Activated T-helper 9 cell treated with anti-CD3 and anti-CD28 coated beads, Interleukin-2, amount 50 U/mL, for 16 hours (primary cell): ENCODE data around the gene HOXD8.

Experiments used
- DNase-seq: peaks from one replicate; pipeline ENCODE4 v3.0.0-alpha.2; 2020; ENCODE audit warnings: low read depth

The HOXD8 gene

DNA sequence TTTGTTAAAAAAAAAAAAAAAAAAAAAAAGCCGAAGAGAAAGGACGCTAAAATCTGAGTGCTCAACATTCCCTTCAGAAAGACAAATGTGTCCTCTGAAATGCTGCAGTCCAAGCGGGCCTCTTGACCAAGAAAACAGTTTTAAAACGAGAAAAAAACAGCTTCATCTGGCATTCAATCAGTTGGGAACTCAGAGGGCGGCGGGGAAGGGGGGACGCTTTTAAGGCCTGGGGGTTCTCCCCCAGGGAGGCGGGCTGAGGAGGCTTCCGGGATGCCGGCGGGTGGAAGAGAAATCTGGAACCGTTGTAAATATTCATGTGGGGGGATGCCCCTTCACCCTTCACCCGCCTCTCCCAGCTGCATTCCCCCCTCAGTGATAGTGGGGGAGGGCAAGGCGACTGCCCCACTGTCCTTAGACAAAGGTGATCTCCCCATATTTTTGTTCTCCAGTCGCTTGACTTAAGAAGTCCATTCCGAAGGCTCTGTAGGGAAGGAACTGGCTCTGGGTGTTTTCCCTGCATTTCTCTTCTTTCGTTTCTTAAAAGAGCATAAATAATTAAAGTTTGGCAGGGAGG, 25.7 kb upstream of the HOXD8 start:
- DNase-seq, result no peak

DNA sequence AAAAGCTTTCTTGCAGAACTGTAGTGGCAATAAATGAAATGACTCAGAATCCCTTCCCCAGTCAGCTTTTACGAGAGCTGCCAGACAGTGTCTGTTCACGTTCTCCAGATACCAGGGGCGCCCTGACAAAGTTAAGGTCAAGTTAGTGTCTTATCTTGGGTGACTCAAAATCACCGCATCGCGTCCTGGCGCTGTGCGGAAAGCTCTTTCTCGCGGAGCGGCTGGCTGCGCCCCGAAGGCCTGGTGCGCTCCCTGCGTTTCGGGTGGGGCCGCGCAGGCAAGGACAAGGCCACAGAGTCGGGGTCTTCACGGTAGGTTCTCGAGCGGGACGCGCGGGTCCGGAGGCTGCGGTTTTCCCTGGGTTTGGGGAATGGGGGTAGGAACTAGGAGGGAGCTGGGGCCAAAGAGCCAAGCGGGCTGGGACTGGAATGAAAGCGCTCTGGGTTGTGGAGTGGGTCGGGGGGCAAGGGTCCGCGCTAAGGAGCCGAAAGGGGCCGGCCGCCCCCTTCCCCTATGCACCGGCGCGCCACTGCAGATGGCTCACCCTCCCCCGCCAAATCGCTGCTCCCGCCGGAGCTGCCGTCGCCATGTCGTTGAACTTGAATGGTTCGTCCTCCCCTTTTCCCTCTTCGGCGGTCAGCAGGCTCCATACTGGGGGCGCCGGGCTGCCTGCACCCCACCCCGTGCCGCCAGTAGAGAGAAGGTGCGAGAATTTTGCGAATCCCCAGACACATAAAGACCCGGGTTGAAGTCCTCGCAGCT, 25.0 kb upstream of the HOXD8 start:
- no peak for DNase-seq

DNA sequence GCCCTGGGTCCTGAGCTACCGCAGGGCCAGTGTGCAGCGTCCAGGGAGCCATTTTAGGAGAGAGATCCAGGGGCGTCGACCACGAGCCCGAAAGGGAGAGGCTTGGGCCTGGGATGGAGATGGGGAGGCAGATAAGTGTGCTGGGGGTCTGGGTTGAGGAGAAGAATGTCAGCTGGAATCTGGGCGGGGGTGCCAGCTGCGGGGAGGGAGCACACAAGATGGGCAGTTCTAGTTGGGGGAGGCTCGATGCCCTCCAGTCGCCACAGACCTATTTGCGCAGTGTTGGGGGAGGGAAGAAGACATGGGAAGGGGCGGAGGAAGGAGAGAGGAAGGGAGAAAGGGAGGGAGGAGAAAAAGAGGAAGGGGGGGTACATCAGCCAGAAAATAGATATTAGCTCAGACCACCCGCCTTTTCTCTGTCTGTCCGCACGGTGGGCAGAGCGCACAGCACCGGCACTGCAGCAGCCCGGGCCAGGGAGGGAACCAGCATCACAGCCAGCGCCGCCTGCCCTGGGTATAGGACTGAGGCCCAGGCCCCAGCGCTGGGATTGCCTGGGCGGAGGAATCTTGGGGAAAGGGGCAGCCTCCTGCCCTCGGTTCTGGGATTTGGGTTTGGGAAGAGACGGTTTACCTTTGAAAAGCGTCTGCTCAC, 24.3 kb upstream of the HOXD8 start:
- no peak for DNase-seq

DNA sequence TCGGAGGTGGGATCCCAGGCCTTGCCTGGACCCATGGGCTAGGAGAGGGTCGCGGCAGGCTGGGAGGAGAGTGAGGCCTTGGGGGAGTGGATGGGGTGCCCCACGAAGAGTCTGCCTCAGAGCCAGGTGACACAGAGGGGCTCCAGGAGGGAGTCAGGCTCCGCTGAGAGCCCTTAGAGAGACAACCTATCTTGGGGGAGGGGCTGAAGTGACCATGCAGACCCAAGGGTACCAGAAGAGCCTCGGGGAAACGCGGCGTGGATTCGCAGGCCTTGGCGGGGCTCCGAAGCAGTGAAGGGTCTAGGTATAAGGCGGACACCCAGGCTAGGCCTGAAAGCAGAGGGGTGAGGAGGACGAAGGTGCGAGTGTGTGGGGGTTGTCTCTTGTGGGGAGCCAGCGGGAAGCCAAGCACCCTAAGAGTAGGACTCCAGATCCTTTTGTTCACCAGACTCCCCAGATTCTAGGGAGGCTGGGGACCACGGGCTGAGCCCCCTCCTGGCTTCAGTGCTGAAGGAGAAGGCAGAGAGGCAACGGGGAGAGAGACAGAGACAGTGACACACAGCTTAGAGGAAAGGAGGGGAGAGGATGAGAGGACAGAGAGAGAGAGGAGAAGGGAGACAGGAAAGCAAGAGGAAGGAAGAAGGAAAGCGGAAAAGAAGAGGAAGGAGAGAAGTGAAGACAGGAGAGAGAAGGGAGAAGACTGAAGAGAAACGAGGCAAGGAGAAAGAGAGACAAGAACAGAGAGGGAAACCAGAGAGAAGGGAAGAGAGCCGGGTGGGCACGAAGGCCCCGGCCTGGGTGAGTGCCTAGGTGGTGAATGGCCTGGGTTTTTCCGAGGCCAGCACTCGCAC, 23.6 kb upstream of the HOXD8 start:
- no peak for DNase-seq

DNA sequence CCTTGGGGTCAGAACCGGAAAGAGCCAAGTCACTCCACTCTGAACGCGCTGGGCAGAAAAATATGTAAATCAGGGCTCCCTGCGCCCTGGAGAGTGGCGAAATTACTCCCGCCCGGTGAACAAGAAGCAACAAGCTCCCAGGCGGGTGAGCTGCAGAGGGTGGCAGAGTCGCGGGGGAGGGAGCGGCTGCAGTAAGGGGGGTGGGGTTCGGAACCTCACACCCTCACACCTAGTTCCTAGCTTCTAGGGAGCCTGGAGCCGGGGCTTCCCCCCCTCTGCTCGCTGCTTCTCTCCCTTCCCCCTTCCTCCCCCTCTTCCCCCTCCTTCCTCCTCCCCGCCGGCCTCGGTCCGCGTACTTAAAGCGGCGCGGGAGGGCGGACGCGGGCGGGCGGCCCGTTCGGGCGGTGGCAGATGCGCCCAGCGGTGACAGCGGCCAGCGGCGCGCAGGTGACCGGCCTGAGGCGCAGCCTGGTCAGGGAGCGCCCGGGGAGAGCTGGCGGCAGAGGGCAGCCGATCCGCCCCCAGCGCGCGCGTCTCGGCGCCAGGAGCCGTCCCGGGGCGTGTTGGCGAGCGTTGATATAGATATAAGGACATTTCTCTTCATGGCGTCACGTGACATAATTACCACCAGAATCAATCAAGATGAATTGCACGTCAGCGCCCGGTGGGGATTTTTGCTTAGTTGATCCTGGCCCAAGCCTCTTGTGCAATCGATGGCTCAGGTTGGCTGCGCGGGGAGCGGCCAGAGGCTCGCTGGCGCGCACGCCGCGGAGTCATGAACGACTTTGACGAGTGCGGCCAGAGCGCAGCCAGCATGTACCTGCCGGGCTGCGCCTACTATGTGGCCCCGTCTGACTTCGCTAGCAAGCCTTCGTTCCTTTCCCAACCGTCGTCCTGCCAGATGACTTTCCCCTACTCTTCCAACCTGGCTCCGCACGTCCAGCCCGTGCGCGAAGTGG, 22.6 kb upstream of the HOXD8 start, which contains the start of gene HOXD11:
HOXD11 (plus strand) TSS at position 700 of the 959 bp plus-strand sequence; CDS start at position 776, 76 bp downstream.
- no peak for DNase-seq

DNA sequence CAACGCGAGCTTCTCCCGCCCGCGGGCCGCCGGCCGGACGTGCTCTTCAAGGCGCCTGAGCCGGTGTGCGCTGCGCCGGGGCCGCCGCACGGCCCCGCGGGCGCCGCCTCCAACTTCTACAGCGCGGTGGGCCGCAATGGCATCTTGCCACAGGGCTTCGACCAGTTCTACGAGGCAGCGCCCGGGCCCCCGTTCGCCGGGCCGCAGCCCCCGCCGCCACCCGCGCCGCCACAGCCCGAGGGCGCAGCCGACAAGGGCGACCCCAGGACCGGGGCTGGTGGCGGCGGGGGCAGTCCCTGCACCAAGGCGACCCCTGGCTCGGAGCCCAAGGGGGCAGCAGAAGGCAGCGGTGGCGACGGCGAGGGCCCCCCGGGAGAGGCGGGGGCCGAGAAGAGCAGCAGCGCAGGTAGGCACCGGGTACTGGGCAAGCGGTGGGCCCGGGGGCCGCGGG, 21.7 kb upstream of the HOXD8 start:
- no peak for DNase-seq

DNA sequence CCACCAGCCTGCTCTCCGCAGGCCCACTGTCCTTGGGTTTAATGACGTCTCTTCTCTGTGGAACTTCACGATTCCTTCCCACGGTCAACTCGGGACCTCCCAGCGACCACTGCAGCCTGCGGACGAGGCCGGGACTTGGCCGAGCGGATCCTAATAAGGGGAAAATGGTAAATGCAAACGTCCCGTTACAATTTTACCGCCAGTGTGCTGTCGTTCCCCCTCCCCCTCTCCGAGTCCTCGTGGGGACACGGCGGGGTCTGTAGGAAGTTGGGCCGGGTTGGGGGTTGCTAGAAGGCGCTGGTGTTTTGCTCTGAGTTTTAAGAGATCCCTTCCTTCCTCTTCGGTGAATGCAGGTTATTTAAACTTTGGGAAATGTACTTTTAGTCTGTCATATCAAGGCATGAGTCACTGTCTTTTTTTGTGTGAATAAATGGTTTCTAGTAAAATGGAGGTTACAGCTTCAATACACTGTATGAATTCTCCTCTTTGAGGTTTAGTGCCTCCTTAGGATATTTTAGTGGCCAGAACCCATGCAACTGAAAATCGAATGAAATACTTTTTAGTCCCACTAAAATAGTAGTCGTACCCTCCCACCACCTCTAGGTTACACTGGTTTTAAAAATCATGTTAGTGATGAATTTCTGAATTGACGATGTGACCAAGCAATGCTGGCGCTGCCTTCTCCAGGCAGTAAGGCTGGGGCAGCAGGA, 20.2 kb upstream of the HOXD8 start:
- DNase-seq, result no peak

DNA sequence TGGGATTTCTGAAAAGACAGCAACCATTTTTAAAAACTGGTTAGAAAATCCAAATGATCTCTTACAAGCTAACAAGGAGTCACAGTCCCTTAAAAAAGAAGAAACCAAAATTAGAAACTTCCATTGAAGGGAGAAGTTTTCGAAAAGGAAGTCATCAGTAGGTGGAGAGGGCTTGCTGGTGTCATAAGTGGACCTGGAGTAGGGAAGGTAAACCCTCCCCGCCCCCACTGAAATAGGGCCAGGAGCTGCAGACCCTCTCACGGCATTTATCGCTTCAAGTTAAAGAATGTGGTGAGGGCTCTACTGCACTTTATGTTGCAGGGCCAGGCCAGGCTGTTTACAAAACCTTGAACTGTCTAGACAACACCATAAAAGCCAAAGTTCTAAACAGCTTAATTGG, 19.6 kb upstream of the HOXD8 start:
- DNase-seq, result no peak

DNA sequence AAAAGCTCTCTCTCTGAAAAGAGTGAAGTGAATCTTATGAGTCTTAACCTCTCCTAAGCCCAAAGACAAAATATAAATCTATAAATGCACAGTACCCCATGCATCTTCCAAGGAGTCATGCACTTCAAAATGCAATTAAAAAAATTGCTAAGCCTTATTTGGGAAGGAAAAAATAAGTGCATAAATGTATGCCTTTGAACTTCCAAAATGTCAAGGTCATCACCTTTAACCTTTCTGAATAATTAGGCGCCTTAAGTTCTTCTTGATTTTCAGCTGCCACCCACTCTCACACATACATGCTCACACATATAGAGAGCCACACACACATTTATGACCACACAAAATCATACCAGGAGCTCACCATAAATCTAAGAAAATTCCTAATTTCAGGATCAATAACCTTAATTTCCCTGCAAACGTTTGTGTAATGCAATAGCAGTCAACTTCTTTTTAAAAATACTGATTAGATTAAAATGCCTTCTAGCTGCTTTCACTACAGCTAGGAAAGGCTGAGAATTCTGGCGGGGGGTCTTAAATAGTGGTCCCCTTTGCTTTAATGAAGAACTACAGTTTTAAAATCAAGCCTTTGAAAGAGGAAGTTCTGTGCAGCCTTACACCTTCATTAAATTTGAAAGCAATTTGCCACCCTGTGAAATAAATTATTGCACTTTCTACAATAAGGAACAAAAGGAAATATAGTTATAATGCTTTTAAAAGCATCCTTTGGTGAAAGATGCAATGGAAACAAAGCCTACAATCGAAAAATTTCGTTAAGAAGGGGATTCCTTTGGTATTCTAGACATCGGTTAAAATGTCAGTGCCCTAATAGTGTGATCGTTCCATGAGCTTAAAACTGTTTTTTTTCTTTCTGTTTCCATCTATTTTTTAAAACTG, 18.8 kb upstream of the HOXD8 start:
- DNase-seq, result no peak

DNA sequence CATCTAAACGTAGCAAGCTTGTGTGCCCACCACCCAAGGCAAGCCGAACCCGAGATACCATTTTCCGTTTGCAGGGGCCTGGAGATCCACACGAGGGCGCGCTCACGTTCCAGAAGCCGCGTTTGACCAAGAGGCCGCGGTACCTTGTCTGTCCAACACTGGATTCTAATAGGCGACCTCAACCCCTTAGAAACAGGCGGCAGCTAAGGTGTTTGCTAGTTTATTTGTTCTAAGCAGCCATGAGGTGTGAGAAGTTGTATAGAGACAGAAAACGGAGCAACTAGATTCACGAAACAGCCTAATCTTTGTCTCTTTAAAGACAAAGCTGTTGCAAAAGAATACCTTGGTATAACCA, 18.2 kb upstream of the HOXD8 start:
- DNase-seq, result no peak

DNA sequence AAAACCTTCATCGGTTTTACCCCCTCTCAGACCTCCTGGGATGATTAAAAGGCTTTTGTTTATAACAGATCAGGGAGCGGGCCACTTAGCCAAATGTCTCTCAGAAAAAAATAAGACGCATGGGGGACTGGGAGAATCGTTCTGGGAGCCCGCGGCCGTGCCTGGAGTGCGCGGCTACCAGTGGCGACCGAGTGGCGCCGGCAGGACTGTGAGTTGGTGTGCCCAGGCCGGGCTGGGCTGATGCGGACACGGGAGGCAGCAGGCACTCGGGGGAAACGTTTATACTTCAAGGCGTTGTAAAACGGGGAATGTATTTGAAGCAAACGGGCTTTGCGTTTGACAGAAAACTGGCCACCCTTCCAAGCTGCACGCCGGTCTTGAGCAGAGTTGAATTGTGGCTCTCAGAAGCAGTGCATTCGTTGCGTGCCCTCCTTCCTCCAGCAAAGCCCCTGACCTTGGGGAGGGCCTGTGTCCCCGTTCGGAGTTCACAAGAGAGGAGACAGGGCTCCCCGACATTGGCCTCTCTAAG, 17.6 kb upstream of the HOXD8 start:
- DNase-seq, result no peak

DNA sequence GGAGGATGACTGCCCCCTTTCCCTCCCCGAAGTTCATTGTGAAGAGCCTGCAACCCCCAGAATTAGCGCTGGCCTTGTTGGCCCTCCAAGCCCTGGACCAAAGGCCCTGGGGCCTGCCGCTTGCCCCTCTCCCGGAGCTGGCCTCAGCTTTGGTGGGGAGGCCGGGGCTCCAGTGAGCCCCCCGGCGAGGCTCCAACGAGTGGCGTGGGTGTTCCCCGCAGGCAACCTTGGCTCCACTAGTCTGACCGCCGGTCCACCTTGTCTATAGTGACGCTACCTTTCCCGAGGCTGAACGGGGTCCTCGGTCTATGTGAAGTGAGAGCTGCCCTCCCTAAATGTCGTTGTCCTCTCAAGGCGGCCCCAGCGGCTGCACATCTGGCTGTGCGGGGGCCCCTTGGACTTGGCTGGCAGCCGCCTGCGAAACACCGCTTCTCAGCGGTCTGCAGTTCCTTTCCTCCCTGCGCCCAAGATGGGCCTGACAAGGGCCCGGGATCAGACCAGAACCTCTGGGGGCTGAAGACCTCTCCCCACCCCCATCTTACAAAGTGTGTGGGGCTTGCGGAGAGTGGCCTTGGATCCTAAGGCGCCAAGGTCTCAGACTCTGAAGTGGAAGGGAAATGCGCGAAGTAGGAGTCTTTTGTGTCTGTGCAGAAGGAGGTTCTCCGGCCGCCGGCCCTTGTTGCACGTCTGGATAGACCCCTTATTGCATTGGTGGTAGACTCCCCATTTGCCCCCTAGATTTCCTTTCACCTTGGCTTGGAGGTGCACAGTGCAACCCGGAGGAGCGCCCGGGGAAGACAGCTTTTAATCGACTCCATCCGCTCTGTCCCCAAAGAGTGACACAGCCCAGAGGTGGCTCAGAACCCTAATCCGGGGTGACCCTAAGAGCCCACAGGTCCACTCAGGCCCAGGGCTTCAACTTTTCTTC, 16.9 kb upstream of the HOXD8 start:
- no peak for DNase-seq

DNA sequence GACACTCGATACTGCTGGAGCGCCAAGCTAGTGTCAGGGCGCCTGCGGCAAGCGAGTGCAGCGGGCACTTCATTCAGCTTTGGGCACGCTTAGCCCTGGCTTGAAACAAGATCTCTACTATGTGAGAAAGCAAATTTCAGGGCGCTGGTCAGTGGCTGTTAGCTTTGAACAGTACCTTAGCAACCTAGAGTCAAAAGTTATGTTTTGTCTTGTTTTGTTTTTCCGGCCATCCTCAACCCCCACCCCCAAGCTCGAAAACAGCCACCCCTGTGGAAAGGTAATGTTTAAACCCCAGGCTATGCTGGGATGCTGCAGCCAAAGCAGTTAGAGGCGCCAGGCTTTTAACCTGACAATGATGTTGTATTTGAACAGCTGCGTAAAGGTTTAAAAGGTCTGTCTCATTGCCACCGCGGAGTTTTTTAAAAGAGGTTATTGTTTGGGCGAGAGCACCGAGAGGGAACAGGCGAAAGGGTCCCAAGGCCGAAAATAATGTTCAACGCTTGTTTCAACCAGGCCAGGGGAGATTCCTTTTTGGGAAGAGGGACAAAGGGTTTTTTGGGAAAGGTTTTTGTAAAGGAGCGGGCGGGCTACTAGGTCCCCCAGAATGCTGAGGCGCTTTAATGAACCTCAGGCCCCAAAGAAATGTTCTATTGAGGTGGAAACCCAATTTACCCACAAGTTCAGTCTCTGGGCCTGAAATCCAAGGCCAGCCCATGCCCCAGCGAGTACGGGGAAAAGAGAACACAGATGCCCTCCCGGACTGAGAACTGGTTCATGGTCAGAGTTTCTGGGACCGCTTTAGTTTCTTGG, 15.2 kb upstream of the HOXD8 start:
- DNase-seq, result no peak

DNA sequence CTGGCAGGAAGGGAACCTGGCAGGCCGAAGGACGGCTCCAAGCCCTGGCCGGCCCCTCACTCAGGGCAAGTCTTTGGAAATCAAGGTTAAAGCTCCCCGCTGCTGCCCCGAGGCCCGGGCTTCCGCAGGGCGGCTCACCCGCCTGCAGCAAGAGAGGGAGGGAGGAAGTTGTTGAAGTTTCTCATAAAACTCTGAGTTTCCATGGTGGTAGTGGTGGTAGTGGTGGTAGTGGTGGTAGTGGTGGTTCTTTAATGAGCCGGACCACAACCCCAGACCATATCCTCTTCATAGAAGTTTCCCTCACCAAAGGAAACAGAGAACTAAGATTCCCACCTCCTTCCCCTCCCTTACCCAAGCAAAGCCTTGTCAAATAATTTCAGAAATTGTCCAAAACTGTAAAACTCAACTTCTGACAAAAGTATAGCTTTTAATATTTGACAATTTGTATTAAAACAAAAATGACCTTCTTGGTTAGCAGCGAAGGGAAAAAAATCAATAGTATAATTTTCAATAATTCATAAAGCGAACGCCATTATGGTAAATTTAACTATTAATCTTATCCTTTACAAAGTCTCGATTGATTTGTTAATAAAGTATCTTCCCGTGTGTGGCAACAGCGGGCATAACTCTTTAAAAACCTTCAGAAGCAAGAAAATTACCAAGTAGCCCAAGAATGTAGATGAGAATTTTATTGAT, 14.4 kb upstream of the HOXD8 start:
- DNase-seq, result no peak

DNA sequence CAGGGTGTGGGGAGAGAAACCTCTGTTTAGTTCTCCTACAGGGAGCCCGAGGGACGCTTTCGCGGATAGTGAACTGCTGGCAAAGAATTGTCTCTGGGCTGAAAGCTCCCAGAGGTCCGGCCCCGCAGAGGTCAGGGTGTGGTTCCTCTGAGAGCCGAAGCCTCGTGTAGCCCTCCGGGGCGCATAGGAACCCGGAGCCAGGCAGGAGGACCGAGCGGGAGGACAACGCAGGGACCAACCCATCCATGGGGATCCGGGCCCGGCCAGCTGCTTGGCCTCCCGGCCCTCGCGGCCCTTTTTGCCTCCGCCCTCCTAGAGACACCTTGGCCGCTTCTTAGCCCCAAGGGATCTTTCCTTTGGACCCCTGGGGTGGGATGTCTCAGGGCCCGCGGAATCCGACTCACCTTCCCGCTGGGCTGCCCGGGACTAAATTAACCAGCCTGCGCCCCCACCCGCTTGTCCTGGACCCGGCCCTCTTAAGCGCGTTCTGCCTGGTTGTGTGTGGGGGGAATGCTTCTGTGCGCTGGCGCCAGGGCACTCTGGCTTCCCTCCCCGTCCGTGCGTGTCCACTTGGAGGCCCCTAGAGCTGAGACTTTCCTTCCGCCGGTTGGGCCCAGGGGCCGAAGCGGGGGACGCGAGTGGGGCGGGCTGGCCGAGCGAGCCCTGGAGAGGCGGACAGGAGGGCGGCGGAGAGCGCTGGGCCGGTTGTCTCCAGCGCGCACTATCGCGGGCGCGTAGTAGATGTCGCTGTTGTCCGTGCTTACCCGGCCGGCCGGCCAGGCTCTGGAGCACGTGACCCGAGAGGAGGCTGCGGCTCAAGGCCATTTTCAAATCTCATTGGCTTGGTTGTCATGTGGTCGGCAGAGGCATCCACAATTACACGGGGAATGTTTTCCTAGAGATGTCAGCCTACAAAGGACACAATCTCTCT, 13.4 kb upstream of the HOXD8 start, which contains the start of gene HOXD10:
HOXD10 (plus strand) TSS at position 896 of the 931 bp plus-strand sequence. CDS start 56 bp downstream, outside the sequence.
- DNase-seq, result no peak
